ENCODE data around the gene UBLCP1. TPM values are rescaled to one million over a fixed set of nuclear protein-coding genes. Genes with fewer than 3 reads are reported as not detected.

UBLCP1 gene, protein sequence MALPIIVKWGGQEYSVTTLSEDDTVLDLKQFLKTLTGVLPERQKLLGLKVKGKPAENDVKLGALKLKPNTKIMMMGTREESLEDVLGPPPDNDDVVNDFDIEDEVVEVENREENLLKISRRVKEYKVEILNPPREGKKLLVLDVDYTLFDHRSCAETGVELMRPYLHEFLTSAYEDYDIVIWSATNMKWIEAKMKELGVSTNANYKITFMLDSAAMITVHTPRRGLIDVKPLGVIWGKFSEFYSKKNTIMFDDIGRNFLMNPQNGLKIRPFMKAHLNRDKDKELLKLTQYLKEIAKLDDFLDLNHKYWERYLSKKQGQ
- total RNA-seq (10 to 100 TPM; 11.9 to 20.4 (median 14.4) TPM), polyA plus RNA-seq (10 to 100 TPM; 13.7 to 16.7 TPM)
- long read RNA-seq, donor 1, transcript UBLCP1-201 (11 exons, 2,392 nt): major isoform, 12 of 12 reads
- long read RNA-seq, donor 1, partial matches to known transcripts: 0 of 12 reads
- long read RNA-seq, donor 1, other reads (novel, unspliced or antisense): 0 of 12 reads
- long read RNA-seq, donor 2, transcript UBLCP1-201 (11 exons, 2,392 nt): major isoform, 87 of 89 reads
- long read RNA-seq, donor 2, partial matches to known transcripts: 2 of 89 reads
- long read RNA-seq, donor 2, other reads (novel, unspliced or antisense): 0 of 89 reads
- long read RNA-seq, donor 3, transcript UBLCP1-201 (11 exons, 2,392 nt): major isoform, 15 of 15 reads
- long read RNA-seq, donor 3, partial matches to known transcripts: 0 of 15 reads
- long read RNA-seq, donor 3, other reads (novel, unspliced or antisense): 0 of 15 reads

DNA sequence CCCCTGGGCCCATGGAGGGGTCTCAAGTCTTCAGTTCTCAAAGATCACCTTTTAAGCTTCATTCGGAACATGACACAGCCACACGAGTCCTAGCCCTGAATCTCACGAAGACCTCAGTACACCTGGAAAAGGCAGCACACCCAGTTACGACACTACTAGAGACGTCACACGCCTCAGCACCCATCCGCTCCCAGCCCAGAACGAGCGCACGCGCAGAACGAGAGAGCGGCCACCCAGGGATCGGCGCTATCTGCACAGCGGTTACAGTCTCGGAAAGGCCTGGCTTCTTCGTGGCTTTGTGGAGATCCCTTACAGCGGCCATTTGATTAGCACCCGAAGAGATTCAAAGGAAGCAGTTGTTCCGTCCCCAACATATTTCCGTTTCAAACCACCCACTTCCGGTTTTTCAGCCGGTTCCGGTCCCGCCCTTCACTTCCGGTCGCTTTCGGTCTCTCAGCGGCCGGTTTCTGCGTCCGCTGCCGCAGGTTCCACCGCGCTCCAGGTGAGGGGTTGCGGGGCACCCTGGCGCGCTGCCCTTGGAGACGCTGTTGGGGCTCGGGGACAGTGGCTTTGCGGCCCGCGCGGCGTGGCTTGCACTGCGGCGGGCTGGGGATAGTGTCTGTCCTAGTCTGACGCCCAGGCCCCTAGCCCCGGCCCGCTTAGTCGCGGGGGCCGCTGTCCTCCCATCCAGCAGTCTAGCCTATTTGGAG is at the start of gene UBLCP1:
Gene UBLCP1, plus strand, starts transcription at position 432 of the 710 bp plus-strand sequence. CDS start 5,626 bp downstream, outside the sequence.
- no peaks in the 10 kb centered on the region for H3K9me3 ChIP-seq
- DNase-seq: peak; percentile 81 to 89 (median 83)
- no peaks in the 10 kb centered on the region for H3K36me3 ChIP-seq
- H3K4me3 ChIP-seq: peak within 1 kb of the TSS; percentile 59 to 98 (median 90)
- peak; percentile 90 to 96 (median 95) for ATAC-seq
- peaks cover 0 to 24% (median 14%) of the 10 kb centered on the region in 12 donors for H3K4me1 ChIP-seq
- 0 to 1% (median 1%) methylated on average over 23 to 54 of the region's 54 CpGs for WGBS, 4 donors
- intact Hi-C loops (cut with DNase I): loop anchor here (2.0 to 10.0 kb wide), 7 partner anchors 48 to 106 kb away; partner anchors contain the start of gene RNF145 (in 3 of the 10)
- H3K27ac ChIP-seq: peak within 1 kb of the TSS; percentile 79 to 97 (median 90)
- no peaks in the 10 kb centered on the region for H3K27me3 ChIP-seq
- TF ChIP-seq, protein P1, sequence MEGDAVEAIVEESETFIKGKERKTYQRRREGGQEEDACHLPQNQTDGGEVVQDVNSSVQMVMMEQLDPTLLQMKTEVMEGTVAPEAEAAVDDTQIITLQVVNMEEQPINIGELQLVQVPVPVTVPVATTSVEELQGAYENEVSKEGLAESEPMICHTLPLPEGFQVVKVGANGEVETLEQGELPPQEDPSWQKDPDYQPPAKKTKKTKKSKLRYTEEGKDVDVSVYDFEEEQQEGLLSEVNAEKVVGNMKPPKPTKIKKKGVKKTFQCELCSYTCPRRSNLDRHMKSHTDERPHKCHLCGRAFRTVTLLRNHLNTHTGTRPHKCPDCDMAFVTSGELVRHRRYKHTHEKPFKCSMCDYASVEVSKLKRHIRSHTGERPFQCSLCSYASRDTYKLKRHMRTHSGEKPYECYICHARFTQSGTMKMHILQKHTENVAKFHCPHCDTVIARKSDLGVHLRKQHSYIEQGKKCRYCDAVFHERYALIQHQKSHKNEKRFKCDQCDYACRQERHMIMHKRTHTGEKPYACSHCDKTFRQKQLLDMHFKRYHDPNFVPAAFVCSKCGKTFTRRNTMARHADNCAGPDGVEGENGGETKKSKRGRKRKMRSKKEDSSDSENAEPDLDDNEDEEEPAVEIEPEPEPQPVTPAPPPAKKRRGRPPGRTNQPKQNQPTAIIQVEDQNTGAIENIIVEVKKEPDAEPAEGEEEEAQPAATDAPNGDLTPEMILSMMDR (IDR thresholded peaks at IDR 0.05): peak in 1 of 12 donors; percentile 15
- TF ChIP-seq POLR2A (IDR thresholded peaks at IDR 0.05): peak in 1 of 2 donors; percentile 50

DNA sequence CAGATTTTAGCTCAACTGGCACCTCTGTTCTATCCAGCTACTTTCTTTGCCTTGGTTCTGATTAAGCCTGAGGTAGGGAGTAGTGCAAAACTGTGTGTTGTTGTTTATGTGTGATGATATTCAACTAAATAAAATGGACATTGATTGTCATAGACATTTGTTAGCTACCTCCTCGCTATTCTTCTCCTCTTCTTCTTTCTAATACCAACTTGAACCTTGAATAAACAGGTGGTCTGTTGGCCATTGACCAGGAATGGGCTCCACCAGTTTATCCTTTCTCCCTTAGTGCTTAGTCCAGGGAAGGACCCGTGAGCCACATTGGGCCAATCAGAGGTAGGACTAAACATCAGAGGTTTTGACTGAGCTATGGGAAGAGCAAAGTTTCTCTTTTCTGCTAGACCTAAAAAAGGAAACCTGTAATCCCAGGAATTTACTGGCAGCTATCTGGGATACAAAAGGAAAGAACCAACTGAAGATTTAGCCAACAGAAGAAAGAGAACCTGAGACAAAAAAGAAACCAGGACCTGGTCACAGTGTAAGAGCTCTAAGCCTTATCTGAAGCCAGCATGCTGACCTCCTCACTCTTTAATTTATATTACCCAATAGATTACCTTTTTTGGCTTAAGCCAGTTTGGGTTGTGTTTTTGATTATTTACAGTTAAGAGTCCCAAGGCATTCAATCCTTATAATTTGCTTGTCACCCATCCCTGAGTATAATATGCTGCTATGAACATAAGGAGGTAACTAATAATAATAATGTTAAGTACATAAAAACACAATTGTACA is 48.4 kb upstream of the UBLCP1 start:
- no peaks in the 10 kb centered on the region for H3K27me3 ChIP-seq
- DNase-seq: no peak
- no peak overlapping the region for H3K4me3 ChIP-seq
- 81 to 84% (median 82%) methylated on average over 2 of the region's 2 CpGs for WGBS, 4 donors
- intact Hi-C loops (cut with DNase I): loop anchor here in 5 of 10 donors (5.0 to 10.0 kb wide), 6 partner anchors 42 to 60 kb away; partner anchors contain the start of gene UBLCP1 (in 4 of the 5)
- H3K27ac ChIP-seq: no peak overlapping the region
- H3K36me3 ChIP-seq: no peaks in the 10 kb centered on the region
- no peak for ATAC-seq
- H3K9me3 ChIP-seq: no peaks in the 10 kb centered on the region
- no peak for TF ChIP-seq POLR2A (IDR thresholded peaks at IDR 0.05)
- TF ChIP-seq, protein P1 (IDR thresholded peaks at IDR 0.05): no peak
- H3K4me1 ChIP-seq: peaks cover 0 to 23% (median 4%) of the 10 kb centered on the region in 12 donors

DNA sequence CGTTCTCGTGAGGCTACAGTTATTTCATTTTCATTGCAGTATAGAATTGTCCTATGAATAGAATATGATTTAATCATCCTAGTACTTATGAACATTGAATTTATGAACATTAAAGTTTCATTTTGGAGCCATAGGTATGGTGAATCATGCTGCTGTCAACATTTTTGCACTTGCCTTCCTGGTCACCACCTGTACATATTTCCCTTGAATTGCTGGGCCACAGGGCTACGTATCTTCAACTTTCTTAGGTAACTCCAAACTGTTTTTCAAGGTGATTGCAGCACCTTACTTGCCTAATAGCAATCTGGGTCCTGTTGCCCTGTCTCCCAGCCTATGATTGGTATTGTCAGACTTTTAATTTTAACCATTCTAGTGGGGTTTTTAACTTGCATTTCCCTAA is 47.2 kb upstream of the UBLCP1 start:
- Histone ChIP-seq H3K9me3 (no peaks in the 10 kb centered on the region), H3K4me1 (peaks cover 0 to 14% (median 0%) of the 10 kb centered on the region in 12 donors), H3K4me3 (no peak overlapping the region), H3K27me3 (no peaks in the 10 kb centered on the region), H3K36me3 (no peaks in the 10 kb centered on the region), H3K27ac (no peak overlapping the region)
- intact Hi-C loops (cut with DNase I): loop anchor here in 2 of 10 donors (10.0 kb wide), 2 partner anchors 49 to 61 kb away; partner anchors contain the start of gene UBLCP1 (in 1 of the 2)
- DNase-seq: no peak
- WGBS, 4 donors: 93 to 97% (median 95%) methylated on average over 3 of the region's 3 CpGs
- no peak for ATAC-seq
- TF ChIP-seq POLR2A (IDR thresholded peaks at IDR 0.05): no peak
- TF ChIP-seq, protein P1 (IDR thresholded peaks at IDR 0.05): no peak

Measured in heart left ventricle (tissue), 16 donors.